GM19099 (cell line): ENCODE results near the gene UMAD1.

Experiments used
- POLR2A ChIP-seq: IDR thresholded peaks from 3 replicates; pipeline ENCODE4 v1.6.1; 2011; ENCODE audit warnings: low read depth; ENCODE audit not compliant: insufficient read length; ENCODE audit errors: extremely low read depth

Gene UMAD1

DNA sequence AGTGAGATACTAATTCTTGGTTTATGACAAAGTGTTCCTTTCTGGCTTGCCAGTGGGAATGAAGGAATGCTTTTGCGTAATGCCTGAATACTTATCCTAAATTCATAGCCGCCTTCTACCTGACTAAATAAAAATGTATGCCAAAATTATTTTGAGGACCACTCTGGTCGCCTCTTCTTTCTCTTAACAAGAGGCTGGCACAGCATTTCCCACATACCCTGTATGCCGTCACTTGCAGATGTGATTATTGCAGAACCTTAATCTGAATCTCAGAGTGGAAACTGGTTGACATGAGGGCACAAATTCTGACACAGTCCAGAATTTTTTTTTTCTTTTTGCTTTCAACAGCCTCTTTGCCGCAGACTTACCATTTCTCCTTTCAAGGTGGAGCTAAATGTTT is 203.4 kb downstream of the UMAD1 start:
- no peak for TF ChIP-seq POLR2A

DNA sequence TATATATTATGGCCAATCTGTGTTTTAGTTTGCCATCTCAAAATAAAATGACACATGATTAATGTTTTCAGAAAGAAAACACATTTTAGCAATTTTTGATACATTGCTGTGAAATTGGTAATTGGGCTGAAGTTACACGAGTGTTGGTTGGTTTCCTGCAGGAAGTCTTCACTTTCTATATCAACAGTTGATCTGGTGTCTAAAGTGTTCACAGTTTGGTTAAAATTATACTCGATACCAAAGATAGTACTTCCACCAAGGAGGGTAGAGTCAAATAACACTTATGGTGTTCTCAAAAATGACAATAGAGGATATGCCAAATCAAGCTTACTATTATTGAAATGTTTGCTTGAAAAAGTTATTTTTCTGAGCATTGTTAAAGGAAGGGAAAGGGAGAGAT is 207.7 kb downstream of the UMAD1 start:
- no peak for TF ChIP-seq POLR2A

DNA sequence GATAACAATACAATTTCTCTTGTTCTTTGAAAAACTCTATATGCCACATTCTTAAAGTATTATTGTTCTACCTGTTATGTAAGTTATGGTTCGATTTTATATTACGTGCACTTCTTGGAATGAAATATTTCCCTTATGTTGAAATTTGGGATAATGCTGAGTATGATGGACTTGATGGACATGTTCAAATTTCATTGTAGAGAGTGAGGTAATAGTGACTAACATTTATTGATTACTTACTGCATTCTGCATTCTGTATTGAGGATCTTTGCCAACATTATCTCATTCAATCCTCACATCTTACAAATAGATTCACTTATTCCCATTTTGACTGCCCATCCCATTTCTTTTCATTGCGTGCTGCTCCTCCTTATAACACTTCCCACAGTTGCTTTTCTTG is 208.3 kb downstream of the UMAD1 start:
- no peak for TF ChIP-seq POLR2A

DNA sequence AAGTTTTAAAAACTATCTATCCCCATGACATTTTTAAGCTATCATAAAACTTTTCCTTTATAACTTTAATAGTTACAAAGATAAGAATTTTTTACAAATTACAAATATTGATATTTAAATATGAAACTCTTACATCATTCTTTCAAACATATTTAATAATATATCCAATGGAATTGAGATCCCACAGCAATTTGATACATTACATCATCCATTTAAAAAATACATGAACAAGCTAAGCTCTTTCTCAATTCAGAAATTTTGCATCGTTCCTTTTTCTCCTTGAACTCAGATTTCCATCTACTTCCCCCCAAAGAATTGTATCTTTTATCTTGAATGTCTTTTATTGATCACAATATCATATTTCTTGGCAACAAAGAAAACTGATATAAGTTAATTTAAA is 209.6 kb downstream of the UMAD1 start:
- no peak for TF ChIP-seq POLR2A

DNA sequence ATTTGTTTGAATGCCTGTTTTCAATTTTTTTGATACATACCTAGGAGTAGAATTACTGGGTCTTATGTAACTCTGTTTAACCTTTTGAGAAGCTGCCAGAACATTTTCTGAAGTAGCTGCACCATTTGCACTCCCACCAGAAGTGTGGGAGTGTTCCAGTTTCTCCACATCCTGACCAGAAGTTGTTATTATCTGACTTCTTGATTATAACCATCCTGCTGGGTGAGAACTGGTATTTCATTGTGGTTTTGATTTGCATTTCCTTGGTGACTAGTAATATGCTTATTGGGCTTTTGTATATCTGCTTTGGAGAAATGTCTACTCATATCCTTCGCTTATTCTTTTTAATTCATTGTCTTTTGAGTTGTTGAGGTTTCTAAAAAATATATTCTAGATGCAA is 210.8 kb downstream of the UMAD1 start:
- no peak for TF ChIP-seq POLR2A

DNA sequence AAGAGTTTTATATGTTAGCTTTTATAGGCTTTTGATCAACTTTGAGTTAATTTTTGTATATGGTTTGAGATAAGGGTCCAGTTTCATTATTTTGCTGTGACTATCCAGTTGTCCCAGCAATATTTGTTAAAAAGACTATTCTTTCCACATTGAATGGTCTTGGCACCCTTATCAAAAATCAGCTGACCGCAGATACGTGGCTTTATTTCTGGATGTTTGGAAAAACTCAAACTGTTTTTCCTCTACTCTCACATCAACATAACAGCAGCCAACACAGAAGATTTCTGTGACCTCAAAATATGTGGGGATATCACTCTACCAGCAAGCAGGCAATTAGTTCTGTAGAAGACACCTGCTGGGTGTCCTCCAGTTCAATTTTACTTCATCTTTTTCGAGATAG is 211.4 kb downstream of the UMAD1 start:
- no peak for TF ChIP-seq POLR2A

DNA sequence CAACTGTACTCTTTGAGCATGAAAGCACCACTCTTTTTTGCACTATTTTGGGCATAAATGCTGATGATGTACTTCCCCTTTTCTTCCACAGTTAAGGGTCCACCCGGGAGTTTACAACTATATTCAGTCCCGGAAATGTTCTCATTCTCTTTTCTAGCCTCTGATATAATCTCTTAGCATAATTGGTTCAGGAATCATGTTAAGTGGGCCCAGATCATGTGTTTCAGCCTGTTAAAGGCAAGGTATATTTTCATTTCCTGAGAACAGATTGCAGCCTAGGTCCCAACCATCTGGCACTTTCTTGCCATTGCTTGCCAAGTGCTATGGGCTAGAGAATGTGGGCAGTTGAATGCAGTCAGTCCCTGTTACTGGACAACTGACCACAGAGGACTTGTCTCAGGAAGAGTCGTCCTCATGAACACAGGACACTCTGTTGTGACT is 216.6 kb downstream of the UMAD1 start:
- TF ChIP-seq POLR2A = no peak

DNA sequence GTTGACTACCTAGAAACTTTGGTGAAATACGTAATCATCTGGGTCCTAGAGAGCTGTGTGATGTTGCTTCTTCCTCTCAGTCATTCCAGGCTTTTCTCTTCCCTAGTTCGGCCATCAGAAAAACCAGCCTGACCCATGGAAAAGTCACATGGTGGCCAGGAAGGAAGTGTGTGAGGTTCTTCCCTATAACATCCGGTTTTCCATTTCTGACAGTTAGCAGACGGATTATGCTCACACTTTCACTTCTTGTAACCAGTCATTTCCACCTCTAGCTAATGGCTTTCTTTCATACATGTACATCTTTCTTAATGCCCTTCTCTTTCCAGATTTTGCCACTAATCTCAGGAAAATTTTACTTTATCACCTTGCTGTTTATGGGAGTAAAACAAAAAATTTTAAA is 218.0 kb downstream of the UMAD1 start:
- TF ChIP-seq POLR2A = no peak

DNA sequence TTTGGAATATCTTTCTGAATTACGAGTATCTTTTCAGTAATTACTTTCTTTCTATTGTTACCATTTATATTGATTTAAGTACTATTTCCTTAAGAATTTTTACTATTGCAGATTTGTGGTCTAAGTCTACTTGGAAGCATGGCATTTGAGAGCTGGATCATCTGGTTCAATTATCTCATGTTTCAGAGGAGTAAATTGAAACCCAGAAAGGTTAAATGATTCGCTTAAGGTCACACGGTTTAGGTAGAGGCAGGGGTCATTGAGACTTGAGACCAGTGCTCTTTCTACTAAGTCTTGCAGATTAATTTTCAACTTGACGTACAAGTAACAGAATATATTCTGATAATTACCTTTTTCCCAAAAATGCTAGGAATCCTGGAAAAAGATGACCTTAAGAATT is 218.9 kb downstream of the UMAD1 start:
- TF ChIP-seq POLR2A = no peak

DNA sequence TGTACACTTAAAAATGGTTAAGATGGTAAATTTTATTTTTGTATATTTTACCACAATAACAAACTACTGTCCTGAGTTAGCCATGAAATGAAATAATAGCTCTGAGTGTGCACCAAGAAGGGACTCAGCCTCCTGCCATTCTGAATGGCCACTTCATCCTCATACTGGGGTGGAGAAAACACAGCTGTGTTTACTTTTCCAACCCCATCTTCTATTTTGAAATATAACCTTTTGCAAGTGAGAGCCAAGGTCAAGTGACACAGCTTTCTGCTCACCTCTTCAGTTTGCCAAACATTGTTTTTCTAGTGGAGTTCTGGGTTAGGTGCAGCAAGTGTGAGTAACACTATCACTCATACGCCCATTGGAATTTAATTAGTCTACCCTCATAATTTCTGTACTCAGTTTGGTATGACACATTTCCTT is 220.7 kb downstream of the UMAD1 start:
- TF ChIP-seq POLR2A = no peak

DNA sequence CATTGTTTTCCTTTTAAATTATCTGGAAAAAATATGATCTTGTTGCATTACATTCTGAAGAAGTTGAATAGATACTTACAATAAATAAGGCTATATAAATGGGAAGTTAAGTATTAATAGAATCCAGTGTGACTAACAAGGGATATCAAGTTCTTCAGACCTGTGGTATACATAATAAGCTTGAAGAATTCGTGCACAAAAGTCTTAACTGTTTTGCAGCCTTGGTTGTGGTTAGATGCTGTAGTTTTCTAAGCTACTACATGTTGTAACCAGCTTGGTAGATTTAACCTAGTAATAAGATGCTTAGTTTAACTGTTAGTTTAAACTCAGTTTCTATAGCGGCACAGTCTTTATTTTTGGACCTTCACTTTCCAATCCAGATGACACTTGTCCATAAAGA is 221.8 kb downstream of the UMAD1 start:
- no peak for TF ChIP-seq POLR2A

DNA sequence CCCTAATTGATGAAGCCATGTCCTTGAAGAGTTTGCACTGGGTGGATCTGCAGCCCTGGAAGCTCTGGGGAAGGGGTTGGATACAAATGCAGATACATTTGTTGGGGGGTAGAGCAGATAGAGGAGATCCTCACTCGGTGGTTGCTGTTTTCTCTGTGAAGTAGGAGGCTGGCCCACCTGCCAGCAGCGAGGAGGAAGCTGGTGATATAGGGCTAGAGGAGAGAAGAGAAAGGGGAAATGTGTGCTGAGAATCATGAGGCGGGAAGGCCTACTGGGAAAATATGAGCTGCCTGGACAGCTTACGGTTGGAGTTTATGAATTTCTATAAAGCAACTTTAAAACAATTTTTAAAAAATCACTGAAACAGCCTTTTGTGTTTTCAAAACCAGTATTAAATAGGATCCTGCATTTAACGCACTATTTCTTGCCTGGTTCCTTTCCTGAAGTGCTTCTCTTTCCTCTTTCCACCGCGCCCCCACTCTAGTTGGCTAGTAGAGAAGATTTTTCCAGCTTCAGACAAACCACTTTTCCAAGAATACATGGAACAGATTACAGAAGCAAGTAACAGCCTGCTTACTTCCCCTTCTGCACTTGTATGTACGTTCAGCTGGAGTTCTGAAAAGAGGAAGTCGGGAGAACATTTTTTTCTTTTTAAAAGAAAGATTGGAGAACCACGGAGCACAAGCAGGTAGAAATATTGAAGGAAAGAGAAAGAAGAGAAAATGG is 227.5 kb downstream of the UMAD1 start:
- no peak for TF ChIP-seq POLR2A

DNA sequence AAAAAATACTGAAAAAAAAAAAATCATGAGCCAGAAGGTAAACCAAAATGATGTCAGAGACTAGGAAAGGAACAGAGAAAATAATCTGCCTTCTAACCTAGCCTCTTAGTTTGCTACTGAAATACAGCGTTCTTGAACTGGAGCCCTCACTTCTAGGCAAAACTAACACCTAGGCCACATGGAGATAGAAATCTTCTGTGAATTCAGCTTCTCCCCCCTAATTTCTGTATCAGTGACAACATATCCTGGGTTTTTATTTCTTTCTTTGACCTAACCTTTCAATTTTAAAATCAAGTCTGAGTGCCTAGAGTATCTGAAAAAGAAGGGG is 228.0 kb downstream of the UMAD1 start:
- TF ChIP-seq POLR2A = no peak

DNA sequence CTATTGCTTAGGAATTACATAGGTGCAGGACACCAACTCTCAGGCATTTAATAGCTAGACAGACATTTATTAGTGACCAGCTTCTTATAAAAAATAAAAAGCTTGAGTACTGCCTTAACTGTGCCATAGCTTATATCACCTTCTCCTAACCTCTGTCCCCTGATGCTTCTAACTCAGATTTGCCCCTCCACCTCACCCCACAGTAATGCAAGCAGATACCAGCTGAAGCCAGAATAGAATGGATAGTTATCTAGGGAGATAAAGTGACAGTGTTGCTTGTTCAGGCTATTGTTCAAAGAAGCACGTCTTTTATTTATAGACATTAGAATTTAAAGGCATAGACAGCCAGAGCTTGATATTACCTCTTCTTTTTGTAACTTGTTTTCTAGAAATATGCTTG is 228.5 kb downstream of the UMAD1 start:
- no peak for TF ChIP-seq POLR2A

DNA sequence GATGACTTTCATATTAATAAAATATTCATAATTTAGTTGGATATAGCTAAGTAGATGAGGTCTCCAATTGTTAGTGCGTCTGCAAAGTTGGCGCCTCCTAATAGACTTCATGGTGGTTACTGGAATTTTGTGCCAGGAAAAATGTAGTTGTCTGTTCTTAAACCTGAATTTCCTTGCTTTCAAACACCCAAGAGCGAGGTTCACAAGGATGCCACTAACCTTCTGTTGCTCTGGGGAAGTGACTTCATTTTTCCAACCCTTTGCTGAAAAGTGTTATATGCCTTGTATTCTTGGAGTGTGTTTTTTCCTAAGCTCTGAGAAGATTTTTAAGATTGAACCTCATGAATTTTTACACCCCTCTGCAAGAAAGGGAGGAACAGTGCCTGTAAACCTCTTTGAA is 229.1 kb downstream of the UMAD1 start:
- no peak for TF ChIP-seq POLR2A

DNA sequence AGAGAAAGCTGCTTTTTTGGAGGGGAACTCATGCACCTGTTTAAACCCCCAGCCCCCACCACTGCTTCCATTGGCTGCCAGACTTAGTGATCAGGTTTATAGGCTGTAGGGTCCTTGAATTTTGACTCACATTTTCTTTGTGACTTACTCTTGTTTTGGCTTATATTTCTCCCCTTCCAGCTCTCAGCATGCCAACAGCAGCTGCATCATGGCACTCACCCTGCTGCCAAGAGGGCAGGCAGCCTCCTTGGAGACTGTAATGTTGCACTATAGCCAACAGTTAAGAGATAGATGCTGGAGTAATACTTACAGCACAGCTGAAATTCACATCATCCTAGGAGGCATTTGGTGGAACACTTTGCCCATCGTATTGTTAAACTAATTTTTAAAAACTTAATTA is 230.0 kb downstream of the UMAD1 start:
- no peak for TF ChIP-seq POLR2A

DNA sequence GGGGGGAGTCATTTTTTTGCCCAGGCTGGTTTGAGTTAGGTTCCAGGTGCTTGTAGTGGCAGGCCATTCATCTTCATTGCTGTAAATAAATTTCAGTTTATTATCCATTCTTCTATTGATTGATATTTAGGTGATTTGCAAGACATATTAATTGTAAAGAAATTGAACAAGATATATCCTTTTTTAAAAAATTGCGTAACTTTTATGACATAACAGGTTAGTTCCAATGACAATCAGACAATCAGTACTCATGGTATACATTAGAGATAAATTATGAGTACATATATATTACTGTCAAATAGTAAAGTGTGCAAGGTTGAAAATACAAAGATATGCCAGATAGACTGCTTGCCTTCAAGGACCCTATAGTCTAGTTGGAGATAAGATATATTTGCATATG is 235.9 kb downstream of the UMAD1 start:
- no peak for TF ChIP-seq POLR2A
